ENCODE results near the gene INHBC.

- no peak for TF ChIP-seq CTCF (IDR thresholded peaks at IDR 0.05)
- no peak for TF ChIP-seq POLR2A (IDR thresholded peaks at IDR 0.05)
Measured at GRCh38 chr12:57489157-57489641, 54.6 kb downstream of the INHBC start.

All from testis (tissue), 2 donors.